Transverse colon (tissue), 4 donors: ENCODE results near the gene HHIPL1. TPM values are rescaled to one million over a fixed set of nuclear protein-coding genes. Genes with fewer than 3 reads are reported as not detected.

Experiments
- DNase-seq: peaks from one replicate; pipeline ENCODE4 v3.0.0-alpha.2; 2019
- H3K27ac ChIP-seq, 4 donors: fragments of 200-600 bp; sonication (generic); 2 replicates each; pipeline ENCODE4 v1.5.1; 2016 to 2018; ENCODE audit warnings: inconsistent platforms in 4 of 4
- H3K27me3 ChIP-seq: fragments of 200-600 bp; sonication (generic); 2 replicates; pipeline ENCODE4 v1.5.1; 2017; ENCODE audit warnings: inconsistent platforms
- H3K36me3 ChIP-seq, 4 donors: fragments of 200-600 bp; sonication (generic); 2 replicates each; pipeline ENCODE4 v1.5.1; 2017 to 2019; ENCODE audit warnings: inconsistent platforms in 4 of 4
- H3K4me1 ChIP-seq, 4 donors: fragments of 200-600 bp; sonication (generic); 2 replicates each; pipeline ENCODE4 v1.5.1; 2017 to 2020; ENCODE audit warnings: inconsistent platforms in 4 of 4
- H3K4me3 ChIP-seq, 4 donors: fragments of 200-600 bp; sonication (generic); 1 replicate in 1 of 4; 2 replicates in 3 of 4; pipeline versions ENCODE4 v1.5.1 to v1.6.1; 2017 to 2019; ENCODE audit warnings: inconsistent platforms in 4 of 4
- H3K9me3 ChIP-seq, 2 donors: fragments of 200-600 bp; sonication (generic); 2 replicates each; pipeline ENCODE4 v1.5.1; 2017 to 2019; ENCODE audit warnings: inconsistent platforms in 2 of 2
- CTCF ChIP-seq, 5 experiments: fragments of 200-600 bp in 3 of 5; fragments of 450-650 bp in 2 of 5; sonication (generic) in 3 of 5; IDR thresholded peaks; 1 replicate in 2 of 5; 2 replicates in 3 of 5; pipeline ENCODE4 v1.5.1; 2016 to 2017; ENCODE audit warnings: antibody characterized with exemption in 5 of 5, inconsistent platforms in 3 of 5, mild to moderate bottlenecking in 2 of 5, moderate library complexity in 1 of 5
- EP300 ChIP-seq: sonication (generic); formaldehyde crosslinking; IDR thresholded peaks from one replicate; pipeline ENCODE4 v1.6.1; 2017; ENCODE audit warnings: antibody characterized with exemption, low read depth
- POLR2A ChIP-seq: fragments of 450-650 bp; IDR thresholded peaks from one replicate; pipeline ENCODE4 v1.6.1; 2016; ENCODE audit warnings: antibody characterized with exemption, mild to moderate bottlenecking, moderate library complexity
- POLR2AphosphoS5 ChIP-seq, 3 donors: sonication (generic); formaldehyde crosslinking; IDR thresholded peaks; one replicate each; pipeline ENCODE4 v1.6.1; 2016; ENCODE audit warnings: antibody characterized with exemption in 3 of 3
- WGBS, 2 donors: methylation state at CpG; one replicate each; pipeline ENCODE4 v1.1.5; 2018; ENCODE audit warnings: low coverage in 1 of 2; 5-methylcytosine and 5-hydroxymethylcytosine counted together
- in situ Hi-C, 4 donors: fragments of 200-750 bp; cut with MboI; loops; one replicate each; pipeline versions ENCODE4 v1.15.0 to v1.15.1; 2017; ENCODE audit warnings: low sequenced_read_pairs in 3 of 4, low pct_ligation_motif_present in 1 of 4, low pct_unique_long_range_greater_than_20kb in 1 of 4
- intact Hi-C: fragments of 100-400 bp; cut with DNase I; formaldehyde crosslinking; loops from one replicate; pipeline ENCODE4 v1.15.1; 2023; ENCODE audit warnings: low total_unique reads
- total RNA-seq, 4 donors: library from RNA; depleted of rRNA; stranded (reverse); fragments of >200 nt; gene quantifications; one replicate each; pipeline ENCODE4 v1.1.0, GENCODE V29; 2016

Gene HHIPL1
- total RNA-seq, 4 donors from 2014 or later: 0.40 to 31.0 (median 0.87) TPM

- no peak for DNase-seq
- H3K9me3 ChIP-seq: no peaks in the 10 kb centered on the region
- TF ChIP-seq CTCF (IDR thresholded peaks at IDR 0.05): no peak
- peaks cover 0 to 20% (median 7%) of the 10 kb centered on the region in 4 donors for H3K4me1 ChIP-seq
- H3K4me3 ChIP-seq: no peak overlapping the region
- intact Hi-C loops: no loop called here
- in situ Hi-C loops: loop anchor here in 1 of 4 donors (25.0 kb wide), 1 partner anchor 101 kb away; no protein-coding TSS in a partner anchor
- peaks cover 3% of the 10 kb centered on the region for H3K27me3 ChIP-seq
- no peaks in the 10 kb centered on the region for H3K36me3 ChIP-seq
- no peak overlapping the region for H3K27ac ChIP-seq
- WGBS, 2 donors: 72% methylated on average over 8 of the region's 8 CpGs; no CpG with 5 or more reads in 1 of the 2 donors
These were observed 32.1 kb upstream of the HHIPL1 start for GRCh38 chr14:99612738-99613330.

GRCh38 chr14:99615497-99616157, 29.3 kb upstream of the HHIPL1 start:
- DNase-seq: no peak
- intact Hi-C loops (no loop called here), in situ Hi-C loops (loop anchor here in 2 of 4 donors (5.0 to 25.0 kb wide), 2 partner anchors 93 to 103 kb away; no protein-coding TSS in a partner anchor)
- Histone ChIP-seq H3K4me1 (peaks cover 0 to 20% (median 7%) of the 10 kb centered on the region in 4 donors), H3K9me3 (no peaks in the 10 kb centered on the region), H3K4me3 (no peak overlapping the region), H3K27me3 (peaks cover 3% of the 10 kb centered on the region), H3K27ac (no peak overlapping the region), H3K36me3 (no peaks in the 10 kb centered on the region)
- TF ChIP-seq POLR2AphosphoS5 (IDR thresholded peaks at IDR 0.05): no peak
- no peak for TF ChIP-seq EP300
- TF ChIP-seq POLR2A: no peak
- TF ChIP-seq CTCF (IDR thresholded peaks at IDR 0.05): no peak
- 49 to 54% methylated on average over 6 to 7 of the region's 7 CpGs for WGBS, 2 donors

DNA sequence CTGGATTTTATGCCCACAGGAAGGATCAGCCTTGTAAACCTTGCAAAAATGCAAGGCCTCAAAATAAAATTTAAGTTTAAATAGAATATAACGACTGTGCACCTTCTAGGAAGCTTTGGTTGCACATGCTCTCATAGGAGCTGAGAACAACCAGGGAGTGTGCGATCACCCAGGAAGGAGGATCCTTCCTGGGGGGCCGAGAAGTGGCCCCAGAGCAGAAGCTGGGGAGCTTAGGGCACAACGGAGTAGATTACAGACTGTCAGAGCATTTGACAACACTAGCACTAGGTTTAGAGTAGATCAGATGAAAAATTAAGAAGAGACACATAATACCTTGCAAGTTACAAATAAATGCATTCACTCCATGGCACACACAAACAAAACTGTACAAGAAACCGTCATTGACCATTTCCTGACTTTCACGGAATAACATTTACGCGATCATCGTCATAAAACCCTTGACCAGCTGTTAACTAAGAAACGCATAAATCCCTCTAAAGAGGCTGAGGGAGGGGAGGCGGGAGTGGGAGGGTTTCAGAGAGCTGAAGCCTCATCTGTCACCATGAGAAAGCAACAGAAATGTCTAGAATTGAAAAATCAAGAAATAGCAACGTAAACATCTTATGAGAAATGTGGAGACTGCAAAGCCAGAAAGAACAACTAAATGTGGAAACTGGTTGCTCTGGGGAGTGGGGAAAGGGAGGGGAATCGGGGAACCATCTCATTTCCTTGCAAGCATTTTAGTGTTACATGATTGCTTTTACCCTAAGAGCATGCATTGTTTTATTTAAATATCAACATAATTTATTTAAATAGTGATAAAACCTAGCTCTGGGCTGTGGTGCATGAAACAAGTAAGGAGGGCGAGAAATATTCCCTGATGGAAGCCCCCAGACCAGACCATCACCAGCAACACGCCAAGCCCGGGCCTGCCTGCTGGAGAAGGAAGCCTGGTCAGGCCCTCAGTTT, 27.8 kb upstream of the HHIPL1 start:
- DNase-seq: no peak
- Histone ChIP-seq H3K27ac (no peak overlapping the region), H3K27me3 (peaks cover 3% of the 10 kb centered on the region), H3K4me1 (peaks cover 0 to 15% (median 6%) of the 10 kb centered on the region in 4 donors), H3K4me3 (no peak overlapping the region), H3K36me3 (no peaks in the 10 kb centered on the region), H3K9me3 (no peaks in the 10 kb centered on the region)
- WGBS, 2 donors: 55 to 66% methylated on average over 13 to 16 of the region's 16 CpGs
- in situ Hi-C loops (loop anchor here in 2 of 4 donors (5.0 to 25.0 kb wide), 2 partner anchors 95 to 105 kb away; no protein-coding TSS in a partner anchor), intact Hi-C loops (no loop called here)
- TF ChIP-seq CTCF (IDR thresholded peaks at IDR 0.05): no peak
- no peak for TF ChIP-seq POLR2AphosphoS5 (IDR thresholded peaks at IDR 0.05)
- no peak for TF ChIP-seq EP300
- TF ChIP-seq POLR2A: no peak
